Renal cortical epithelial cell (primary cell): ENCODE measurements around the gene NUP85. TPM values are rescaled to one million over a fixed set of nuclear protein-coding genes. Genes with fewer than 3 reads are reported as not detected.
"Not testable (repeated sequence)": the region's sequence is repeated elsewhere in the genome, so short reads cannot be mapped to it uniquely, and the experiment has no call there.

ENCODE experiments used
- DNase-seq: peaks from one replicate; pipeline ENCODE4 v3.0.0-alpha.2; 2011; ENCODE audit warnings: low read depth
- total RNA-seq: library from RNA; depleted of rRNA; stranded (reverse); fragments of >200 nt; gene quantifications from 2 replicates; pipeline ENCODE4 v1.2.3, GENCODE V29; 2014

The NUP85 gene
- total RNA-seq, 1 donor from 2014 or later = 27.6 TPM

DNA sequence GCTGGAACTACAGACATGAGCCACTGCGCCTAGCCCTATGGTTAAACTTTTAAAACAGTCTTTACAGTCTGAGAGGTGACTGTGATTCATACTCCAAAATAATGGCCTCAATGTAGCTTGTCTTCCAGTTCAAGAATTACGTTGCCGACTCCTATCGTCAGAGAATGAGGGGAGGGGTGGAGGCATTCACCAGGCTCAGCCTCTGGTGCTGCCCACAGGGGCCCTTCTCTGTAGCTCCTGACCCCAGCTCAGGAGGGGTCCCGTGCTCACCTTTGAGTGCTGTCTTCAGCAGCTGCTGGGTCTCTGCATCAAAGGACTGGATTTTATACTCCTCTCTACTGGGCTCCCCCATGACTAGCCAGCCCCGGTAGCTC, 64.4 kb downstream of the NUP85 start:
- DNase-seq = no peak

DNA sequence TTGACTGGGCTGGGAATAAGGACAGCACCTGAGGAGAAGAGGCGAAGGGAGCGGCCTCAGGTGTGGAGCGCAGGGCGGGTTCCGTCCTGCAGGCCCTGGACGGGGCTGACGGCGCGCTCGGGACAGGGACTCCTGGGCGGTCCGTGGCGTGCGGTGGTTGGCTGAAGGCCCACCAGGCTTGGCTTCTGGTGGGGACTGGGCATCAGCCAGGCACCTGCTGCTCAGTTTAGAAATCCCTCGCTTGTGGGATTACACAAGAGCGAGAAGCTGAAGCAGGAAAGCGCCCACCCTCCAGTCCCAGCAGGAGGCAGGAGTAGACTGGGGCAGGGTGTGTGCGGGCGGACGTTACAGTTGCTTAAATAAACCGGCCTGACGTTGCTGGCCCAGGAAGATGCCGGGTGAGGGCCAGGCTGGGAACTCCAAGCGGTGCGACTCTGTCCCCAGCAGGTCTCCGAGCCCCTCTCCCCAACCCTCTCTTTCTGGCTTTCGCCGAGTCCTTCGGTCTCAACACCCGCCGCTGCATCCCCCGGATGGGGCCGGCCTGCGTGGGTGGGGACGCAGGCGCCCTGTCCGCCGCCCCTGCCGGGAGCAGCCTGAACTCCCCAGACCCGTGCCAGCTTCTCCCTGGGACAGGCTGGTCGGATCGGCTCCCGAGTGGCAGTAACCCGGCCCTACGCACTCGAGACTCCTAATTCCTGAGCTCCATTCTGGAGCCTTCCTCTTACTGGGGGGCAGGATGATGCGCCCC, 64.9 kb downstream of the NUP85 start:
- peak; percentile 74 for DNase-seq

DNA sequence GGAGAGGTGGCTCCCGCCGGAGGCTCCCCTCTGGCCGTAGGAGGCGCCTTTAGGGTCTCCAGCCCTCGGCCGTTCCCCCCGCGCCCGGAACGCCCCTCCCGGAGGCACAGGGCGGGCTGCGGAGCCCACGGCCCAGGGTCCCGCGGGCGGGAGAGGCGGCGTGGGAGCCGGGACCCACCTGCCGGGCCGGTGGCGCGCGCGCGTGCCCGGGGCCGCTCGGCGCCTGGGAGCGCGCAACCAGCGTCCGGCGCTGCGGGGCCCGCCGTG, 65.4 kb downstream of the NUP85 start, which contains the start of gene MIF4GD:
TSS of gene MIF4GD (minus strand) at position 266 of the 267 bp plus-strand sequence. CDS start 1,036 bp downstream, outside the sequence.
- DNase-seq = no peak

DNA sequence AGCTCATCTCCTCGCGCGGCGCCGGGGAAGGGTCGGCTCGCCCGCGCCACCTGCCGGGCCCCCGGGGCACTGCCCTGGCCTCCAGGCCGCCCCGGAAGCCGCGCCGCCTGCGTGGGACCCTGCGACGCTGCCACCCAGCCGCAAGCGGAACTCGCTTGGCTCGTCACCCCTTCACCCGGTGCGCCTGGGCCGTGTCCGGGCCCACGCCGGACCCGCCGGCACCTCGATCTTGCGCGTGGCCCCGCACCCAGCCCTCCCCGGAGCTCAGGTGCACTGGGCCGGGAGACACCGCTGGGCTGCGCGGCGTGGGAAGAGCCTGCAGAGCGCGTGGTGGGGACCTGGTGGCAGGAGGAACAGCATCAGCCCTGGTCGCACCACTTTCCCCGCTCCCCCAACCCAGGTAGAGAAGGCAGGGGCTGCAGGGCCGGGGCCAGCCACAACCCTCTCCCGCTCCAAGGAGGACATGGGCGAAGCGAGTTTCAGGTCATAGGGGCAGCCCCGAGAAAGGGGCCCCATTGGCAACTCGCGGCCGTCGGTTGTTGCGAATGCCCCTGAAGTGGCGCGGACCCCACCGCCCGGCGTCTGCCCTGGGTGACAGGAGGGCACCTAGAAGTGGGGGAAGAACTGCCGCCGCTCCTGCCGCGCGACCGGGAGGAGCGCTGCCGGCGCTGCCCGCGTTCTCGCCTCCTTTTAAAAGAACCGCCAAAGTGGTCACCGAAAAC, 65.9 kb downstream of the NUP85 start:
- no peak for DNase-seq

DNA sequence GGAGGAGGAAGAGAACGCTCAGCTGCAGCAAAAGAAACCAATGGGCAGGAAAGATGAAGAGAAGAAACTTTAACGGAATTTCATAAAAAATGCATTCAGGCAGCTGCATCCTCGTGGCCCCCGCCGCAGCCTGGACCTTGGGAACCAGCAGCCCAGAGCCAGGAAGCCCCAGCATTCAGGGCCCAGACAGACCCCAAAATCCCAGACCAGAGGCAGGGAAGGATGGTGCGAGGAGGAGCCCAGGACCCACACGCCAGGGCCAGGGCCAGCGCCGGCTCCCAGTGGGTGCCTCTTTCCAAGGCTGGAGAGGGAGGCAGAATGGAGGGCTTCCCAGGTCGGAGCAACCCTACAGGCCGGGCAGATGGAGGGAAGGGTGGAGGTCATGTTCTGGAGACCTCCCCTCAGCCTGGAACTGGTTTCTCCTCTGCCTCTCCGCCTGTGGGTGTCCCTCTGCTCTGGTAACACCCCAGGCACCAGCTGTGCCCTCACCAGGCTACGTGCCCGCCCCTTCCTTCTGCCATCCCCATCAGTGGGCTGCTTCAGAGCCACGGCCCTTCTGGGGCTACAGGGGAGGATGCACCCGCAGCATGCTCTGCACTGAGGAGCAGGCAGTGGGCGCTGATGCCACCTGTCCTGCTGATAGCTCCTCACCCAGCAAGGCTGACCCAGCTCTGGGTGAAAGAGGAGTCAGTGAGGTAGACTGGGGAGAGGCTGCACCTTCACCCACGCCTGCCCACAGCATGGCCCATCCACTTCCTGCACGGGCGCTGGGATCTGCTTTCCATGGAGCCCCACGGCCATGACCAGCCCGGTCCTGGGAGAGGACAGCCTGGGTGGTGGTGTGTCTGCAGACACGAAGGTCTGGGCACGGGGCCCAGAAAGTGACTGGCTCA, 66.7 kb downstream of the NUP85 start:
- no peak for DNase-seq

DNA sequence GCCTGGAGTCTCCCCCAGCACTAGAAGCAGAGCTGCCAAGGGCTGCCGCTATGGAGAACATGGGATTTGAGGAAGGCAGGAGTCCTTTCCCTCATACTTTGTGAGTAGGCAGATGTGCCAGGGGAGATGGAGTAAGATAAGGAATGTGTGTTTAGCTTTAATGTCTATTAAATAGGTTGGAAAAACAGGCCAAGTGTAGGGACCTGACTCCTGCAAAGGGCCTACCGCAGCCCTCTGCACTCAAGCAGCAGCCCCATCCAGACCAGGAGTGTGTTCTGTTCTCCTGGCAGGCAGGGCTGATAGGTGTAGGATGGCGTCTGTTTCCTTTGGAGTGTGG, 67.3 kb downstream of the NUP85 start:
- no peak for DNase-seq

DNA sequence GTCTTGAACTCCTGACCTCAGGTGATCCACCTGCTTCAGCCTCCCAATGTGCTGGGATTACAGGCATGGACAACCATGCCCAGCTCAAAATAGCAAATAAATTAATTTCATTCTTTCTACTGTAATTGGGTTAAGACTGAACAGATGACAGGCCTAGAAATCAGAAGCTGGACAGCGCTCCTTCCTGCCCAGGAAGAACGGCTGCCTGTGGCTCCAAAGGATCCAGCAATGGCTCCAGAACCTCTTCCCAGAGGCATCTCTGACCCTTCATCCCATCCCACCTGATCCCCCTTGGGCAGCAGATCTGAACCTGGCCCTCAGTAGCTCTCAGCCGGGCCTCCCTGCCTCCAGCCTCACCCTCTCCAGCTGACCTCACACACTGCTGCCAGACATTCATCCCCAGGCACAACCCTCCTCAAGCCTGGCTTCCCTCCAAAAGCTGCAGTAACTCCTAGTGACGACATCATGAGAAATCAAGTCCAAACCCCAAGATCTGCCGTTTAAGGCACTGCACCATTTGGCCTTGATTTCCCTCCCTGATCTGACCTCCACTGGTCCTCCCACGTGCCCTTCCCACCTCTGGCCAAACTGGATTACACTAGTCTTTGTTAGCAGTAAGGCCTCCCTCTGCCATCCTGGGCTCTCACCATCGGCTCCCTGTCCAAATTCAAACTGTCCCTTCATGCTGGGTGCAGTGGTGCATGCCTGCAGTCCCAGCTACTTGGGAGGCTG, 68.7 kb downstream of the NUP85 start:
- no peak for DNase-seq

DNA sequence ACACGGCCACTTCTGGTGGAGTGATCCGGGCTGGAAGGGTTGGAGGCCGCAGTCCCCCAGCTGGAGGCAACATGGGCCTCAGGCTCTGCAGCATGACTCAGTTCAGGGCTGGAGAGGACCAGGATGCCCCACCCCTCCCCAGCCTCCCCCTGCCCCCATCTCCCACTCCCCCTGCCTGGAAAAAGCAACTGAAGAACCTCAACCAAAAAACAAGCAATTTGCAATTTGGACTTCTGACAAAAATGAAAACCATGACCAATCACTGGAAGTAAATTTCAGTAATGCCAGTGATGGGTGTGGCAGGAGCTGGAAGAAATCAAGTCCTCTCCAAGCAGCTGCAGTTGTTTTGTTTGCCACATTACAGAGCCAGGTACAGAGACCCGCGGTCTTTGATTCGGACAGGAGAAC, 72.2 kb downstream of the NUP85 start:
- peak; percentile 46 for DNase-seq

DNA sequence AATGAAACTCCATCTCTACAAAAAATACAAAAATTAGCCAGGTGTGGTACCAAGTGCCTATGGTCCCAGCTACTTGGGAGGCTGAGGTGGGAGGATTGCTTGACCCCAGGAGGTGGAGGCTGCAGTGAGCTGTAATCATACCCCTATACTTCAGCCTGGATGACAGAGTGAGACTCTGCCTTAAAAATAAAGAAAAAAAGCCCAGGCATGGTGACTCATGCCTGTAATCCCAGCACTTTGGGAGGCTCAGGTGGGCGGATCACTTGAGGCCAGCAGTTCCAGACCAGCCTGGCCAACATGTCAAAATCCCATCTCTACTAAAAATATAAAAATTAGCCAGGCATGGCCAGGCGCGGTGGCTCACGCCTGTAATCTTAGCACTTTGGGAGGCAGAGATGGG, 74.7 kb downstream of the NUP85 start:
- not testable (repeated sequence) for DNase-seq

DNA sequence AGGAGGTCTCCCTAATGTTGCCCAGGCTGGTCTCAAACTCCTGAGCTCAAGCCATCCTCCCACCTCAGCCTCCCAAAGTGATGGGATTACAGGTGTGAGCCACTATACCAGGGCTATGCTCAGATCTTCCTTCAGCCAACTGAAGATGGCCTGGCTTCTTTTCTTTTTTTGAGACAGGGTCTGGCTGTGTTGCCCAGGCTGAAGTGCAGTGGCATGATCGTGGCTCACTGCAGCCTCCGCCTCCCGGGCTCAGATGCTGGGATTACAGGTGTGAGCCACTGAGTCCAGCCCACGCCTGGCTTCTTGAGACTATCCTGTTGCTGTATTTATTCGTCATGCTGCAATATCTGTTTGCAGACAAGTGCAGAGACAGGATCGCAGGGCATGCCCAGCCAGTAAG, 79.6 kb downstream of the NUP85 start:
- no peak for DNase-seq

Other genes starting within 250 kb of the NUP85 start
- gene HID1, start 232.9 kb upstream of the NUP85 start, total RNA-seq = 3.9 and 6.9 TPM in 2 replicates
- 36.8 and 69.2 TPM in 2 replicates for gene CDR2L, start 218.0 kb upstream of the NUP85 start, total RNA-seq
- gene MRPL58, start 193.0 kb upstream of the NUP85 start, total RNA-seq = 19.9 and 40.8 TPM in 2 replicates
- 266 and 415 TPM in 2 replicates for gene ATP5PD, start 158.7 kb upstream of the NUP85 start, total RNA-seq
- 13.4 and 29.6 TPM in 2 replicates for gene KCTD2, start 158.5 kb upstream of the NUP85 start, total RNA-seq
- gene SLC16A5, start 117.7 kb upstream of the NUP85 start, total RNA-seq = 35.6 and 165 TPM in 2 replicates
- gene ARMC7, start 95.7 kb upstream of the NUP85 start, total RNA-seq = 1.2 and 14.2 TPM in 2 replicates
- gene NT5C, start 73.9 kb upstream of the NUP85 start, total RNA-seq = 22.9 and 77.3 TPM in 2 replicates
- 171 and 366 TPM in 2 replicates for gene JPT1, start 51.2 kb upstream of the NUP85 start, total RNA-seq
- 96.6 and 151 TPM in 2 replicates for gene SUMO2, start 22.7 kb upstream of the NUP85 start, total RNA-seq
- 14.8 and 25.8 TPM in 2 replicates for gene GGA3, start 55.9 kb downstream of the NUP85 start, total RNA-seq
- 45.9 and 61.5 TPM in 2 replicates for gene MRPS7, start 56.2 kb downstream of the NUP85 start, total RNA-seq
- 15.1 and 16.3 TPM in 2 replicates for gene MIF4GD, start 65.6 kb downstream of the NUP85 start, total RNA-seq
- 2.8 and 5.6 TPM in 2 replicates for gene SLC25A19, start 83.8 kb downstream of the NUP85 start, total RNA-seq
- gene GRB2, start 200.0 kb downstream of the NUP85 start, total RNA-seq = 110 and 112 TPM in 2 replicates